Spleen (tissue), 11 donors: Measurements from ENCODE around the gene PYROXD2. TPM values are rescaled to one million over a fixed set of nuclear protein-coding genes. Genes with fewer than 3 reads are reported as not detected.

Source experiments
- DNase-seq: peaks from one replicate; pipeline ENCODE4 v3.0.0-alpha.2; 2020
- H3K27ac ChIP-seq, 8 donors: fragments of 200-600 bp; sonication (generic) in 7 of 8; 1 replicate in 4 of 8; 2 replicates in 4 of 8; pipeline versions ENCODE4 v1.5.0 to v1.8.0; 2016 to 2021; ENCODE audit warnings: inconsistent platforms in 4 of 8, mild to moderate bottlenecking in 4 of 8, moderate library complexity in 1 of 8
- H3K27me3 ChIP-seq, 7 donors: fragments of 200-600 bp; sonication (generic) in 6 of 7; replicated peaks in 1 of 7; 1 replicate in 4 of 7; 2 replicates in 3 of 7; pipeline versions ENCODE4 v1.5.0 to v1.8.0; 2016 to 2021; ENCODE audit warnings: inconsistent platforms in 3 of 7, mild to moderate bottlenecking in 1 of 7
- H3K36me3 ChIP-seq, 6 donors: fragments of 200-600 bp; sonication (generic) in 5 of 6; 1 replicate in 4 of 6; 2 replicates in 2 of 6; pipeline versions ENCODE4 v1.5.0 to v1.8.0; 2016 to 2021; ENCODE audit warnings: inconsistent platforms in 2 of 6
- H3K4me1 ChIP-seq, 6 donors: fragments of 200-600 bp; sonication (generic) in 5 of 6; 1 replicate in 3 of 6; 2 replicates in 3 of 6; pipeline versions ENCODE4 v1.5.0 to v1.8.0; 2016 to 2021; ENCODE audit warnings: inconsistent platforms in 3 of 6
- H3K4me3 ChIP-seq, 8 donors: fragments of 200-600 bp; sonication (generic) in 7 of 8; 1 replicate in 4 of 8; 2 replicates in 4 of 8; pipeline versions ENCODE4 v1.5.0 to v1.8.0; 2016 to 2021; ENCODE audit warnings: inconsistent platforms in 4 of 8, mild to moderate bottlenecking in 4 of 8, moderate library complexity in 2 of 8
- H3K9me3 ChIP-seq, 8 donors: fragments of 200-600 bp; sonication (generic) in 7 of 8; 1 replicate in 4 of 8; 2 replicates in 4 of 8; pipeline versions ENCODE4 v1.5.0 to v1.8.0; 2016 to 2021; ENCODE audit warnings: inconsistent platforms in 4 of 8
- POLR2A ChIP-seq, 3 donors: fragments of 450-650 bp; IDR thresholded peaks; one replicate each; pipeline ENCODE4 v1.5.1; 2017; ENCODE audit warnings: antibody characterized with exemption in 3 of 3, mild to moderate bottlenecking in 1 of 3
- POLR2AphosphoS5 ChIP-seq, 3 donors: sonication (generic); formaldehyde crosslinking; IDR thresholded peaks; one replicate each; pipeline ENCODE4 v1.5.1; 2017; ENCODE audit warnings: antibody characterized with exemption in 3 of 3
- WGBS, 5 donors: extraction: QIAGEN DNeasy Blood & Tissue Kit in 3 of 5; methylation state at CpG; one replicate each; pipeline versions ENCODE4 v1.1.5 to v1.1.7; 2013 to 2018; 5-methylcytosine and 5-hydroxymethylcytosine counted together
- intact Hi-C: fragments of 100-400 bp; cut with DNase I; formaldehyde crosslinking; loops from one replicate; pipeline ENCODE4 v1.15.0; 2023; ENCODE audit warnings: low total_unique reads
- polyA plus RNA-seq, 3 donors: library from polyadenylated mRNA; stranded (reverse); fragments of 200-250 nt; gene quantifications; one replicate each; pipeline ENCODE4 v1.2.1, GENCODE V29; 2013
- total RNA-seq, 7 donors: library from RNA; depleted of rRNA in 3 of 7; stranded (reverse); fragments of >200 nt in 3 of 7; fragmentation: NEBNext Ultra II Directional in 4 of 7; extraction: Animal tissue kit (Norgen Biotek cat#: 25700) in 4 of 7; gene quantifications; one replicate each; pipeline versions ENCODE4 v1.1.0 to v1.2.1, GENCODE V29; 2016 to 2021
- TF ChIP-seq, protein P1 (sequence below), 11 experiments: fragments of 200-600 bp in 7 of 11; fragments of 450-650 bp in 4 of 11; sonication (generic) in 4 of 11; IDR thresholded peaks in 8 of 11; conservative IDR thresholded peaks in 3 of 11; 1 replicate in 7 of 11; 2 replicates in 4 of 11; pipeline versions ENCODE4 v1.4.0 to v1.8.0; 2016 to 2021; ENCODE audit warnings: antibody characterized with exemption in 11 of 11, inconsistent platforms in 4 of 11, mild to moderate bottlenecking in 1 of 11
- donor health status: healthy with polysubstance abuse.
- donor health status: DM: no; HTN: no; CAD: no; lungs with moderate emphysema.
- donor health status: DM: no; HTN: no; CAD: no.
- donor health status: Bipolar disorder and iron deficiency.
- donor health status: healthy.
- donor health status: DM: no; HTN: no; CAD: no.
- donor health status: DM: yes; HTN: yes; CAD: no.

PYROXD2 gene
- total and polyA plus RNA-seq, 10 donors, result 4.7 to 26.0 (median 11.6) TPM

DNA sequence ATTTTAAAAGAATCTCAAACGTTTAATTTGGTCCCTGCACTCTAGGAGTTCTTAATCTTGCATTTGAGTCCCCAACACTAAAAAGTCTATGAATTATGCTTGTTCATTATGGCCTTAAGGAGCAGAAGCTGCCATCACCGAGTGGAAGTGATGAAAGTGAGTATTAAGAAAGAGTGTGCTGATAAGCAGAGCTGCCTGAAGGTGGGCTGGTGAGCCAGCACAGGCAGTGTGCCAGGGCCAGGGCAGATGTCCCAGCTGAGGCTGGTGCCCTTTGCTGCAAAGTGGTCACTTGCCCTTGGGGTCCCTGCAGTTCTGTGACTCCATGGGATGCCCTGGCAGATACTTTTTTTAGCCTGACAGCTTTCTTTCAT lies 74.1 kb downstream of the PYROXD2 start:
- Histone ChIP-seq H3K4me3 (no peak overlapping the region), H3K36me3 (no peaks in the 10 kb centered on the region), H3K9me3 (peaks cover 0 to 3% (median 0%) of the 10 kb centered on the region in 8 donors), H3K4me1 (peaks cover 9 to 49% (median 25%) of the 10 kb centered on the region in 6 donors), H3K27ac (peak overlapping the region in 3 of 8 donors; percentile 55 to 74 (median 67)), H3K27me3 (peaks cover 0 to 79% (median 7%) of the 10 kb centered on the region in 7 donors)
- DNase-seq, result no peak
- WGBS, 5 donors, result 26 to 38% (median 29%) methylated on average over 2 of the region's 2 CpGs
- TF ChIP-seq POLR2AphosphoS5 (IDR thresholded peaks at IDR 0.05) (no peak), POLR2A (IDR thresholded peaks at IDR 0.05) (no peak)
- TF ChIP-seq, protein P1, sequence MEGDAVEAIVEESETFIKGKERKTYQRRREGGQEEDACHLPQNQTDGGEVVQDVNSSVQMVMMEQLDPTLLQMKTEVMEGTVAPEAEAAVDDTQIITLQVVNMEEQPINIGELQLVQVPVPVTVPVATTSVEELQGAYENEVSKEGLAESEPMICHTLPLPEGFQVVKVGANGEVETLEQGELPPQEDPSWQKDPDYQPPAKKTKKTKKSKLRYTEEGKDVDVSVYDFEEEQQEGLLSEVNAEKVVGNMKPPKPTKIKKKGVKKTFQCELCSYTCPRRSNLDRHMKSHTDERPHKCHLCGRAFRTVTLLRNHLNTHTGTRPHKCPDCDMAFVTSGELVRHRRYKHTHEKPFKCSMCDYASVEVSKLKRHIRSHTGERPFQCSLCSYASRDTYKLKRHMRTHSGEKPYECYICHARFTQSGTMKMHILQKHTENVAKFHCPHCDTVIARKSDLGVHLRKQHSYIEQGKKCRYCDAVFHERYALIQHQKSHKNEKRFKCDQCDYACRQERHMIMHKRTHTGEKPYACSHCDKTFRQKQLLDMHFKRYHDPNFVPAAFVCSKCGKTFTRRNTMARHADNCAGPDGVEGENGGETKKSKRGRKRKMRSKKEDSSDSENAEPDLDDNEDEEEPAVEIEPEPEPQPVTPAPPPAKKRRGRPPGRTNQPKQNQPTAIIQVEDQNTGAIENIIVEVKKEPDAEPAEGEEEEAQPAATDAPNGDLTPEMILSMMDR (IDR thresholded peaks at IDR 0.05 in 8 of 11, conservative IDR thresholded peaks at IDR 0.05 in 3 of 11), result no peak
- intact Hi-C loops, result no loop called here

DNA sequence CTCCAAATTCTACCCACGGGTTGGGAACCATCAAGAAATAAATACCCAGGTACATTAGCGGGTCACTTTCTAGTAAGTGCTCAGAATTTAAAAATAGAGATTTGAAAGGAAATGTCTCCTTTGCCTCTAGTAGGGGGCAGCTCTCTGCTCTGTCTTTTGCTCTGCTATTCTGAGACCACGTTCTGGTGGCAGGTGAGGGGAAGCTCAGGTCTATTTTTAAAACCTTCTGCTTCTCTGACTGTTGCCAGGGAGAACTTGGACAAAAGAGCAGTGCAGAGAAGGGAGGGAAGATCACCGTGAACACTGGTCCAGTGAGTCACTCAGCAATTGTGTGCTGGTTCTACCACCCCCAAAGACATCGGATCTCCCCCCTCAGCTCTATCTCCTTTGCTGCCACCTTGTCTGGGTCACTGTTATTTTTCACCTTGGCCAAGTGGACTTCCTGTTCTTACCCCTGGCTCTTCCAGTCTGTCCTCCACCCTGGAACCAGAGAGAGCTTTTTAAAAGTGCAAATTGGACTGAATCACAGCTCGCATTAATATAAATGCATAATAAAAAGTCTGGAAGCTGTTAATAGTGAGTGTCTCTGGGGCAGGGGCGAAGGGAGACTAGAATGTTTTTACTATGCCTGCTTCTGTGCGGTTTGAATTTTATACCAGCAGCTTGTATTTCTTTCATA lies 74.6 kb downstream of the PYROXD2 start:
- intact Hi-C loops, result no loop called here
- no peak for DNase-seq
- H3K9me3 ChIP-seq, result no peaks in the 10 kb centered on the region
- no peaks in the 10 kb centered on the region for H3K36me3 ChIP-seq
- 46 to 63% (median 49%) methylated on average over 8 of the region's 8 CpGs for WGBS, 5 donors
- H3K27ac ChIP-seq, result peak overlapping the region in 4 of 8 donors; percentile 55 to 74 (median 68)
- H3K4me3 ChIP-seq, result peak overlapping the region in 1 of 8 donors; percentile 28
- H3K27me3 ChIP-seq, result peaks cover 0 to 79% (median 2%) of the 10 kb centered on the region in 7 donors
- H3K4me1 ChIP-seq, result peaks cover 9 to 45% (median 24%) of the 10 kb centered on the region in 6 donors
- no peak for TF ChIP-seq POLR2AphosphoS5 (IDR thresholded peaks at IDR 0.05)
- TF ChIP-seq, protein P1 (IDR thresholded peaks at IDR 0.05 in 8 of 11, conservative IDR thresholded peaks at IDR 0.05 in 3 of 11), result no peak
- no peak for TF ChIP-seq POLR2A (IDR thresholded peaks at IDR 0.05)

DNA sequence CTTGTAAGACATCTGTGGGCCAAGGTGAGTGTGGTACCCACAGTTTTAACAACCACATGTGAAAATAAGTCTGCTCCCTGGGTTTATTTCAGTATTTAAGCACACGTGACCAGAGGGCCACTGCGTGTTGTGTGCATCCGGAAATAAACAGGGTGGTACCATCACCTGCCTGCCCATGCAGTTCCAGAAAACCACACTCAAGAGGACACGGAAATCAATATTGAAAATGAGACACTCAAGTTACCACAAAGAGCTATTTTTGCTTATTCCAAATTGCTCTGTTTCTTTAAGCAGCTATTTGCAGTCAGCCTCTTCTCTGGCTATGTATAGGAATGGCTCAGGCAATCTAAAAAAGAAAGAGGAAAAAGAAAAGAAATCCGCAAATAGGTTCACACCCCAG lies 75.2 kb downstream of the PYROXD2 start:
- Histone ChIP-seq H3K27ac (peak overlapping the region in 4 of 8 donors; percentile 55 to 74 (median 68)), H3K4me1 (peaks cover 7 to 39% (median 19%) of the 10 kb centered on the region in 6 donors), H3K9me3 (no peaks in the 10 kb centered on the region), H3K36me3 (no peaks in the 10 kb centered on the region), H3K27me3 (peaks cover 0 to 76% (median 0%) of the 10 kb centered on the region in 7 donors), H3K4me3 (peak overlapping the region in 1 of 8 donors; percentile 28)
- intact Hi-C loops, result no loop called here
- TF ChIP-seq, protein P1 (IDR thresholded peaks at IDR 0.05 in 8 of 11, conservative IDR thresholded peaks at IDR 0.05 in 3 of 11), result no peak
- no peak for TF ChIP-seq POLR2A (IDR thresholded peaks at IDR 0.05)
- TF ChIP-seq POLR2AphosphoS5 (IDR thresholded peaks at IDR 0.05), result peak in 1 of 3 donors; percentile 60
- no peak for DNase-seq
- 36 to 59% (median 43%) methylated on average over 5 of the region's 5 CpGs for WGBS, 5 donors

DNA sequence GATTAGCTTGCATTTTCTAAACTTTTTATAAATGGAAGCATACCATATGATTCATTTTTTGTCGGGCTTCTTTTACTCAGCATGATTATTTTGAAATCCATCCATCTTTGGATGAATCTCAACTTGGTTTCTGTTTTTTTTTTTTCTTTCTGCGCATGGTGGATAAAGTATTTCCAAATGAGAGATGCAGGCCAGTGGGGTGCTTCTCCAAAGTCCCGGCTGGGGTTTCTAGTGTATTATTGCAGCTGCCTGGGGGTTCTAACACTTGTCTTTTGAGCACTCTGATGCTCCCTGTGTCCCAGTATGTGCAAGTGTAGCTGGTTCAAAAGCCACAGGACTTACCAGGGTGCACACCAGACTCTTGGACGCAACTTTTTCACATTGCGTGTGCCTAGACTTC lies 76.1 kb downstream of the PYROXD2 start:
- Histone ChIP-seq H3K9me3 (no peaks in the 10 kb centered on the region), H3K4me3 (no peak overlapping the region), H3K27me3 (peaks cover 0 to 68% (median 0%) of the 10 kb centered on the region in 7 donors), H3K27ac (no peak overlapping the region), H3K36me3 (no peaks in the 10 kb centered on the region), H3K4me1 (peaks cover 3 to 30% (median 13%) of the 10 kb centered on the region in 6 donors)
- intact Hi-C loops, result no loop called here
- 77 to 95% (median 90%) methylated on average over 4 to 5 of the region's 5 CpGs for WGBS, 5 donors
- TF ChIP-seq POLR2A (IDR thresholded peaks at IDR 0.05), result no peak
- TF ChIP-seq POLR2AphosphoS5 (IDR thresholded peaks at IDR 0.05), result no peak
- TF ChIP-seq, protein P1 (IDR thresholded peaks at IDR 0.05 in 8 of 11, conservative IDR thresholded peaks at IDR 0.05 in 3 of 11), result no peak
- DNase-seq, result no peak
